ENCODE data around the gene TMPRSS11E.
A peak's percentile ranks its signal among the peaks of the same experiment; 100 is the strongest.

The TMPRSS11E gene

DNA sequence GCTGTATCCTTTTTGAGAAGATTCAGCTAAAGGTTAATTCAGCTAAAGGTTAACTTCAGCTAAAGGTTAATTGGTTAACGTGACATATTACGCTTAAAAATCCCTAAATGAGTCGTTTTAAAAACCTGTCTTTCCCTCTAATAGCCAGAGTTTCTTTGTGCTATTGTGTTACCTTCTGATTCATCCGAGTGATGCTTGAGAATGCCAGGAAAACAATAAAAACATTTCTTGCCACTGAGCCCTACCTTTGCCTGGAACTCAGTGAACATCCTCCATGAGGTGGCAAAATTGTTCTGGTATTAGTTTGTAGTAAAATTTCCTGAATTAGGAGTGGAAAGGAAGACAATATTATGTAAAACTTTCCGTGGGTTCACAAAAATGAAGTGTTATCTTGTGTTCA, 13.7 kb upstream of the TMPRSS11E start:
- DNase-seq (ENCODE audit: low read depth): no peak

DNA sequence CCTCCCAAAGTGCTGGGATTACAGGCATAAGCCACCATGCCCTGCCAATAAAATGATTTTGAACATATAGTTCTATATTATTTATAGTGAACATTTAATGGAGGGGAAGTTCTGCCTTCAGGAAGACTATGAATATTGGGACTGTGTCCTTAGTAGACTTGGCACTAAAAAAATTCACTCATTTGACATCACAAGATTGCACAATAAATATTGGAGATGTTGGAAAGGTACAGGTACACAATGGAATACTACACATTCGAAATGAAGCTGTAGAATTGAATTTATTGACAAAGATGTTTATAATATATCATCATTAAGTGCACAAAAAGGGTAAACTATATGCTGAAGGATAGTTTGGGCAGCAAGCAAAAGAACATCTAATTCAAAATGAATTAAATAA, 13.0 kb upstream of the TMPRSS11E start:
- DNase-seq (ENCODE audit: low read depth): no peak
- no peak for TF ChIP-seq CTCF (IDR thresholded peaks at IDR 0.05; ENCODE audit: low read depth, low read length, missing control alignments)

More for the DNA sequence above, 13.7 kb upstream of the TMPRSS11E start:
- TF ChIP-seq CTCF (IDR thresholded peaks at IDR 0.05; ENCODE audit: low read depth, low read length, missing control alignments): no peak
- H3K4me3 ChIP-seq (ENCODE audit: low read depth, low read length): no peak overlapping the region

DNA sequence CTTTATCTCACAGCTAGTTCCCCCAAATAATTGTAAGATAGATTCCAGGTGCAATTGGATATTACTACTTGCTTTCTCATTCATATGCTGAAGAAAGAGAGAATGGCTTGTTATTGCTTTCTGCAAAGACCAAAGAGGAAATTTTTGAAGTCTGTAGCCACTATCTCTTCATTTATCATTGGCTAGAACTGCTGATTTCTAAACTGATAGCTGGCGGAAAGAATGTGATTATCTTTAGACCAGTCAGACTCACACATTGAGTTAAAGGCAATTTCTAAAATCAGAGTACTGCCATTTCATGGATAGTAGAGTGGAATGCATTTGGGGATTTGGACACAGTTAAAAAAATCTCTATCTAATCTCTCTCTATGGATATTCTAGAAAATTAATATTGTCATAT, 12.4 kb upstream of the TMPRSS11E start:
- DNase-seq (ENCODE audit: low read depth): no peak
- H3K4me3 ChIP-seq (ENCODE audit: low read depth, low read length): no peak overlapping the region
- no peak for TF ChIP-seq CTCF (IDR thresholded peaks at IDR 0.05; ENCODE audit: low read depth, low read length, missing control alignments)

More for the DNA sequence above, 13.0 kb upstream of the TMPRSS11E start:
- H3K4me3 ChIP-seq (ENCODE audit: low read depth, low read length): no peak overlapping the region

- no peak for DNase-seq (ENCODE audit: low read depth)
- no peak for TF ChIP-seq CTCF (IDR thresholded peaks at IDR 0.05; ENCODE audit: low read depth, low read length, missing control alignments)
- H3K4me3 ChIP-seq (ENCODE audit: low read depth, low read length): no peak overlapping the region
Observed at GRCh38 chr4:68445111-68445510, 2.2 kb upstream of the TMPRSS11E start.

DNA sequence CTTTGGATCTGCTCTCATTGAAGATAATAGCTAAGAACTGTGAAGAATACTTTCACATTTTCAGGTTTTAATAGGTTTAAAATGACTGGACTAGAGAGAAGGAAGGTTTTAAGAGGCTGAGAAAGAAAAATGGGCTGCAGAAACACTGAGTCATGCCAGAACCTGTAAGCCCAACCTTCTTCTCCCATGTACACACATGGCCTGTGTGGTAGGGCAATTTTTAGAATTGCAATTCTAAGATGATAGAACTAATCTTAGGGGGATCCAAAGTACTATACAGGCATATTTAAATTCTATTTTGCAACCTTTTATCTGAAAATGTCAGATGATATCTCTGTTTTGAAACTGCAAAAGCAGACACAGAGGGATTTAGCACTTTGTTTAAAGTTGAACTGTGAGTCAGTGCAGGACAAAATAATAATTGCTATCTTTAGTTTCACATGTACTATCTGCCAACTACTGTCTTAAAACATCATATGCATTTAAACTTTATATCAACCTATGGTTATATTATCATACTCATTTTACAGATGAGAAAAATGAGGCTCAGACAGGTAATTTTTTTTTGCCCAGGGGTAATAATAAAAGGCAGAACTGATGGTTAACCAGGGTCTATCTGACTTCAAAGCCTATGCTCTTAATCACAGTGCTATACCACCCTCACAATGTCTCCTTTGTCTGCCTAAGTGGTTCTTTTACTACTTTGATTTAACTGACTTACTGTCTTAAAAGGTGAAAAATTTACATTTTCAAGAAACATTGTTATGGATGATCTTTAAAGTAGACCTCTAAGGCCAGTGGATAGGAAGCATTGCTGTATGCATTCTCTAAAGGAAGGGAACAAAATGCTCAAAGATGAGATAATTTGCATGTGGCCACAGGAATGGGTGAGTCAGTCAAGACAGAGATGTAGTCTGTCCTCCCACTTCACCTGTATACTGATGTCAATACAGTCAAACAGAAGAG, 4.3 kb downstream of the TMPRSS11E start:
- no peak overlapping the region for H3K4me3 ChIP-seq (ENCODE audit: low read depth, low read length)
- TF ChIP-seq CTCF (IDR thresholded peaks at IDR 0.05; ENCODE audit: low read depth, low read length, missing control alignments): no peak
- DNase-seq (ENCODE audit: low read depth): peak; percentile 3

DNA sequence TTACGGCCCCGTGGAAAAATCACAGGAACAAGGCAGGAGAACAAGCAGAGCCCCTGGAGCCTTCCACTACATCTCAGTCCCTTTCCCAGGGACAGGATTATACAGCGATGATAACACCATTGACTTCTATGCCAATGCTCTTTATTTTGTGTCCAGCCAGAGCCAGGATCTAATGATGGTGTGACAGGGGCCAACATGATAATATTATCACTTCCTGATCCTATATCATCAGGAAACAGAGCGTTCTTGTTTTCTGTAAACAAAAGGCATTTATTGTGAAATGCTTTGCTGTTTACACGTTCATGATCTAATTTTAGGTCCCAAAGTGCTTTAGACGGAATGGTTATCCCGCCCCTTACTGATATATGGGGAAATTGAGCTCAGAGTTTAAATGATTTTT, 12.8 kb downstream of the TMPRSS11E start:
- H3K4me3 ChIP-seq (ENCODE audit: low read depth, low read length): no peak overlapping the region
- no peak for DNase-seq (ENCODE audit: low read depth)
- no peak for TF ChIP-seq CTCF (IDR thresholded peaks at IDR 0.05; ENCODE audit: low read depth, low read length, missing control alignments)

DNA sequence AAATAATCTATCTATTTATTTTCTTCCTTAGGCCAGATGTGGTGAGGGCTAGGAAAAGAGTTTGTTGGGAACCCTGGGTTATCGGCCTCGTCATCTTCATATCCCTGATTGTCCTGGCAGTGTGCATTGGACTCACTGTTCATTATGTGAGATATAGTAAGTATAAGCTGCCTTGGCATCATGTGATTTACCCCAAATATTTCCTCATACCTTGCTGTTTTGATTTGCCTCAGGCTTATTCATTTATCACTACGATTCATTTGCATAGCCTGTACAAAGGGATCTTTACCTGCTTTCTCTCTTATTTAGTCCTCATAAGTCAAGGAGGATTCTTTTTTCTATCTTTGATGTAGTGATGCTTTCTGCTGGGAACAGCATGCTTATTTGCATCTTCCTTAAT, 14.5 kb downstream of the TMPRSS11E start:
- DNase-seq (ENCODE audit: low read depth): no peak
- no peak for TF ChIP-seq CTCF (IDR thresholded peaks at IDR 0.05; ENCODE audit: low read depth, low read length, missing control alignments)

More for the DNA sequence above, 14.5 kb downstream of the TMPRSS11E start:
- no peak overlapping the region for H3K4me3 ChIP-seq (ENCODE audit: low read depth, low read length)

All from GM12864 (cell line).